ENCODE results near the gene IGF1R. TPM values are rescaled to one million over a fixed set of nuclear protein-coding genes. Genes with fewer than 3 reads are reported as not detected.

Gene IGF1R
- polyA plus RNA-seq, 1 experiment = 21.6 TPM

GRCh38 chr15:98835876-98836275 lies 187.5 kb downstream of the IGF1R start:
- POLR2A ChIA-PET = no interaction called here
- H3K9me3 ChIP-seq (ENCODE audit: control insufficient read depth, insufficient read depth, low read length) = peaks cover 20% of the 10 kb centered on the region
- no peak for TF ChIP-seq CTCF (IDR thresholded peaks at IDR 0.05; ENCODE audit: low read depth, low read length)
- no peaks in the 10 kb centered on the region for H3K27me3 ChIP-seq (ENCODE audit: control insufficient read depth, insufficient read depth, low read length)
- H3K4me3 ChIP-seq (ENCODE audit: low read depth, low read length) = no peak overlapping the region
- no peak overlapping the region for H3K27ac ChIP-seq (ENCODE audit: low read depth, low read length)
- CTCF ChIA-PET = interaction anchor here (2.0 kb wide), 1 partner anchor 241 kb away, joined by 5 read pairs; no protein-coding TSS in a partner anchor
- no peak for DNase-seq (ENCODE audit: low read depth, low spot score)

- Histone ChIP-seq H3K27ac (ENCODE audit: low read depth, low read length) (no peak overlapping the region), H3K27me3 (ENCODE audit: control insufficient read depth, insufficient read depth, low read length) (no peaks in the 10 kb centered on the region), H3K9me3 (ENCODE audit: control insufficient read depth, insufficient read depth, low read length) (peaks cover 5% of the 10 kb centered on the region; the same call in 1 of the 2 replicates), H3K4me3 (ENCODE audit: low read depth, low read length) (no peak overlapping the region)
- no peak for TF ChIP-seq CTCF (IDR thresholded peaks at IDR 0.05; ENCODE audit: low read depth, low read length)
- CTCF ChIA-PET = interaction anchor here (1.1 kb wide), 1 partner anchor 197 kb away, joined by 3 read pairs; no protein-coding TSS in a partner anchor
- DNase-seq (ENCODE audit: low read depth, low spot score) = no peak
- POLR2A ChIA-PET = no interaction called here
Observed at GRCh38 chr15:98838387-98839259, 190.3 kb downstream of the IGF1R start.

GRCh38 chr15:98840053-98840452 lies 191.7 kb downstream of the IGF1R start:
- H3K27me3 ChIP-seq (ENCODE audit: control insufficient read depth, insufficient read depth, low read length) = no peaks in the 10 kb centered on the region
- no peak for TF ChIP-seq CTCF (IDR thresholded peaks at IDR 0.05; ENCODE audit: low read depth, low read length)
- H3K27ac ChIP-seq (ENCODE audit: low read depth, low read length) = no peak overlapping the region
- CTCF ChIA-PET = interaction anchor here (1.1 kb wide), 1 partner anchor 195 kb away, joined by 3 read pairs; no protein-coding TSS in a partner anchor
- DNase-seq (ENCODE audit: low read depth, low spot score) = no peak
- POLR2A ChIA-PET = no interaction called here
- H3K9me3 ChIP-seq (ENCODE audit: control insufficient read depth, insufficient read depth, low read length) = peaks cover 5% of the 10 kb centered on the region; the same call in 1 of the 2 replicates
- H3K4me3 ChIP-seq (ENCODE audit: low read depth, low read length) = no peak overlapping the region

GRCh38 chr15:98841419-98841970 lies 193.2 kb downstream of the IGF1R start:
- Histone ChIP-seq H3K27me3 (ENCODE audit: control insufficient read depth, insufficient read depth, low read length) (no peaks in the 10 kb centered on the region), H3K9me3 (ENCODE audit: control insufficient read depth, insufficient read depth, low read length) (peaks cover 5% of the 10 kb centered on the region; the same call in 1 of the 2 replicates), H3K4me3 (ENCODE audit: low read depth, low read length) (no peak overlapping the region), H3K27ac (ENCODE audit: low read depth, low read length) (no peak overlapping the region)
- no peak for TF ChIP-seq CTCF (IDR thresholded peaks at IDR 0.05; ENCODE audit: low read depth, low read length)
- no peak for DNase-seq (ENCODE audit: low read depth, low spot score)
- POLR2A ChIA-PET = no interaction called here
- CTCF ChIA-PET = no interaction called here

Data from AG04450 (cell line).